Measurements from ENCODE around the gene ZNF83. TPM values are rescaled to one million over a fixed set of nuclear protein-coding genes. Genes with fewer than 3 reads are reported as not detected.

The ZNF83 gene
- 49.4 and 50.3 TPM in 2 replicates for total RNA-seq

GRCh38 chr19:52637718-52638585, at the start of gene ZNF83:
Gene ZNF83 (minus strand): TSS chr19:52638355.

GRCh38 chr19:52570000-52570861, 67.9 kb downstream of the ZNF83 start, which contains the start of gene ZNF701:
Gene ZNF701 (plus strand): TSS chr19:52570287. CDS start chr19:52574148, 3,861 bp downstream.

Other genes starting within 250 kb of the ZNF83 start
- gene ZNF528, start 240.5 kb downstream of the ZNF83 start, total RNA-seq: 18.8 and 29.5 TPM in 2 replicates
- 0.17 TPM in 1 of 2 replicates, not detected in the other for gene ZNF534, start 209.2 kb downstream of the ZNF83 start, total RNA-seq
- 5.2 and 6.3 TPM in 2 replicates for gene ZNF578, start 184.8 kb downstream of the ZNF83 start, total RNA-seq
- 14.0 and 18.4 TPM in 2 replicates for gene ZNF808, start 110.7 kb downstream of the ZNF83 start, total RNA-seq
- gene ZNF701, start 68.1 kb downstream of the ZNF83 start, total RNA-seq: 11.7 and 13.5 TPM in 2 replicates
- 6.5 and 9.7 TPM in 2 replicates for gene ZNF611, start 96.7 kb upstream of the ZNF83 start, total RNA-seq
- 1.8 and 3.2 TPM in 2 replicates for gene ZNF600, start 148.4 kb upstream of the ZNF83 start, total RNA-seq
- 7.3 and 9.4 TPM in 2 replicates for gene ZNF28, start 183.3 kb upstream of the ZNF83 start, total RNA-seq
- gene ZNF468, start 219.3 kb upstream of the ZNF83 start, total RNA-seq: 14.0 and 19.4 TPM in 2 replicates

All from bronchial smooth muscle cell (primary cell).